MM.1S (cell line): ENCODE data around the gene MDH2.
"Not testable (repeated sequence)": the region's sequence is repeated elsewhere in the genome, so short reads cannot be mapped to it uniquely, and the experiment has no call there.

Experiments used
- DNase-seq: peaks from one replicate; pipeline ENCODE4 v3.0.0-alpha.2; 2015
- H2AFZ ChIP-seq: fragments of 300-600 bp; sonication (generic); 2 replicates; pipeline ENCODE4 v1.6.0; 2016; ENCODE audit warnings: antibody characterized with exemption, low read length
- H3F3A ChIP-seq: fragments of 300-600 bp; sonication (generic); 2 replicates; pipeline ENCODE4 v1.6.1; 2016; ENCODE audit warnings: mild to moderate bottlenecking, antibody characterized with exemption, low read length, moderate library complexity, mixed read lengths; ENCODE audit not compliant: insufficient read depth
- H3K27ac ChIP-seq: fragments of 300-600 bp; sonication (generic); 2 replicates; pipeline ENCODE4 v1.5.1; 2016; ENCODE audit warnings: mild to moderate bottlenecking, low read length
- H3K27me3 ChIP-seq: fragments of 300-600 bp; sonication (generic); replicated peaks from 2 replicates; pipeline ENCODE4 v1.6.0; 2016; ENCODE audit warnings: low read length; ENCODE audit not compliant: insufficient read depth
- H3K36me3 ChIP-seq: fragments of 300-600 bp; sonication (generic); replicated peaks from 2 replicates; pipeline ENCODE4 v1.6.1; 2016; ENCODE audit warnings: mild to moderate bottlenecking, low read length, mixed read lengths; ENCODE audit not compliant: insufficient read depth
- H3K4me1 ChIP-seq: fragments of 300-600 bp; sonication (generic); 2 replicates; pipeline ENCODE4 v1.6.1; 2016; ENCODE audit warnings: low read length, mixed read lengths
- H3K4me2 ChIP-seq: fragments of 300-600 bp; sonication (generic); 2 replicates; pipeline ENCODE4 v1.6.0; 2016; ENCODE audit warnings: low read depth, low read length
- H3K4me3 ChIP-seq: fragments of 300-600 bp; sonication (generic); 2 replicates; pipeline ENCODE4 v1.5.1; 2016; ENCODE audit warnings: low read length, mixed read lengths
- H3K79me2 ChIP-seq: fragments of 300-600 bp; sonication (generic); 2 replicates; pipeline ENCODE4 v1.6.1; 2016; ENCODE audit warnings: mixed run types, low read length, mixed read lengths
- H3K9ac ChIP-seq: fragments of 300-600 bp; sonication (generic); 2 replicates; pipeline ENCODE4 v1.6.1; 2016; ENCODE audit warnings: low read length, mixed read lengths
- H3K9me2 ChIP-seq: fragments of 300-600 bp; sonication (generic); replicated peaks from 2 replicates; pipeline ENCODE4 v1.6.1; 2016; ENCODE audit warnings: mild to moderate bottlenecking, low read length, mixed read lengths; ENCODE audit not compliant: insufficient read depth
- H3K9me3 ChIP-seq: fragments of 300-600 bp; sonication (generic); replicated peaks from 2 replicates; pipeline ENCODE4 v1.6.1; 2016; ENCODE audit warnings: mild to moderate bottlenecking, low read length, mixed read lengths; ENCODE audit not compliant: insufficient read depth
- H4K20me1 ChIP-seq: fragments of 300-600 bp; sonication (generic); 2 replicates; pipeline ENCODE4 v1.6.1; 2016; ENCODE audit warnings: mild to moderate bottlenecking, low read length, moderate library complexity, mixed read lengths; ENCODE audit not compliant: insufficient read depth
- CTCF ChIP-seq: fragments of 300-600 bp; sonication (generic); IDR thresholded peaks from 2 replicates; pipeline ENCODE4 v1.5.1; 2016; ENCODE audit warnings: antibody characterized with exemption, low read length, mixed read lengths
- EZH2 ChIP-seq: fragments of 300-600 bp; sonication (generic); optimal IDR thresholded peaks from 2 replicates; pipeline ENCODE3; 2017; ENCODE audit warnings: low read depth, mild to moderate bottlenecking, antibody characterized with exemption, low read length, mixed read lengths
- EZH2phosphoT487 ChIP-seq: fragments of 300-600 bp; sonication (generic); IDR thresholded peaks from 2 replicates; pipeline ENCODE4 v1.6.1; 2018; ENCODE audit warnings: antibody characterized with exemption, low read length

MDH2 gene

GRCh38 chr7:76057813-76058145 lies 9.9 kb downstream of the MDH2 start:
- Histone ChIP-seq H3K27me3 (no peaks in the 10 kb centered on the region), H2AFZ (no peak overlapping the region), H3K4me1 (no peaks in the 10 kb centered on the region), H3K27ac (no peak overlapping the region), H3K79me2 (peaks cover 49% of the 10 kb centered on the region), H4K20me1 (0 out of 2 replicates have a peak, but pooled peaks cover 5% of the 10 kb centered on the region), H3K4me3 (no peak overlapping the region), H3K9me2 (no peaks in the 10 kb centered on the region), H3K9ac (no peak overlapping the region), H3K36me3 (peaks cover 12% of the 10 kb centered on the region; the same call in 1 of the 2 replicates), H3K4me2 (no peak overlapping the region), H3F3A (no peaks in the 10 kb centered on the region), H3K9me3 (no peaks in the 10 kb centered on the region)
- no peak for DNase-seq
- TF ChIP-seq EZH2phosphoT487, result no peak
- no peak for TF ChIP-seq EZH2
- TF ChIP-seq CTCF, result no peak

- not testable (repeated sequence) for H3K4me3 ChIP-seq, DNase-seq, H3K9me3 ChIP-seq, H4K20me1 ChIP-seq, H3K4me1 ChIP-seq, H3K27ac ChIP-seq, H3F3A ChIP-seq, H3K4me2 ChIP-seq, H3K9me2 ChIP-seq, H2AFZ ChIP-seq, H3K9ac ChIP-seq, H3K27me3 ChIP-seq
- Histone ChIP-seq H3K79me2 (peaks cover 39% of the 10 kb centered on the region), H3K36me3 (peaks cover 12% of the 10 kb centered on the region; the same call in 1 of the 2 replicates)
Measured at GRCh38 chr7:76058745-76059144, 10.8 kb downstream of the MDH2 start.

- no peaks in the 10 kb centered on the region for H3K4me1 ChIP-seq
- peaks cover 18% of the 10 kb centered on the region for H3K79me2 ChIP-seq
- H3K27ac ChIP-seq, result no peak overlapping the region
- no peak for DNase-seq
- H4K20me1 ChIP-seq, result no peaks in the 10 kb centered on the region
- no peaks in the 10 kb centered on the region for H3F3A ChIP-seq
- H3K4me2 ChIP-seq, result no peak overlapping the region
- H3K9me3 ChIP-seq, result no peaks in the 10 kb centered on the region
- H3K9ac ChIP-seq, result no peak overlapping the region
- peaks cover 10% of the 10 kb centered on the region; the same call in 1 of the 2 replicates for H3K36me3 ChIP-seq
- TF ChIP-seq CTCF (no peak), EZH2 (no peak), EZH2phosphoT487 (no peak)
- H3K9me2 ChIP-seq, result no peaks in the 10 kb centered on the region
- H3K27me3 ChIP-seq, result no peaks in the 10 kb centered on the region
- H3K4me3 ChIP-seq, result no peak overlapping the region
- no peak overlapping the region for H2AFZ ChIP-seq
Measured at GRCh38 chr7:76060842-76061241, 12.9 kb downstream of the MDH2 start.

GRCh38 chr7:76062254-76062653 lies 14.3 kb downstream of the MDH2 start:
- DNase-seq, result no peak
- peaks cover 10% of the 10 kb centered on the region; the same call in 1 of the 2 replicates for H3K36me3 ChIP-seq
- H3K4me1 ChIP-seq, result no peaks in the 10 kb centered on the region

More at GRCh38 chr7:76062254-76062653, 14.3 kb downstream of the MDH2 start:
- Histone ChIP-seq H2AFZ (no peak overlapping the region), H3K9ac (no peak overlapping the region), H3K27me3 (no peaks in the 10 kb centered on the region), H3F3A (no peaks in the 10 kb centered on the region), H3K27ac (no peak overlapping the region), H3K9me2 (no peaks in the 10 kb centered on the region), H3K9me3 (no peaks in the 10 kb centered on the region), H4K20me1 (no peaks in the 10 kb centered on the region), H3K79me2 (peaks cover 5% of the 10 kb centered on the region; the same call in 1 of the 2 replicates), H3K4me3 (no peak overlapping the region), H3K4me2 (no peak overlapping the region)
- no peak for TF ChIP-seq EZH2phosphoT487
- TF ChIP-seq CTCF, result no peak
- TF ChIP-seq EZH2, result no peak
